Mucosa of rectum (tissue), 2 donors: ENCODE data around the gene ASB11.

Source experiments
- H3K27ac ChIP-seq, 2 donors: one replicate each; pipeline ENCODE4 v1.7.0; 2013; ENCODE audit warnings: inconsistent platforms in 2 of 2, low read depth in 2 of 2, low read length in 2 of 2
- H3K27me3 ChIP-seq, 2 donors: one replicate each; pipeline ENCODE4 v1.7.0; 2013; ENCODE audit warnings: low read length in 2 of 2; ENCODE audit not compliant: control insufficient read depth in 2 of 2, insufficient read depth in 2 of 2
- H3K36me3 ChIP-seq, 2 donors: one replicate each; pipeline ENCODE4 v1.7.0; 2013; ENCODE audit warnings: low read length in 2 of 2; ENCODE audit not compliant: control insufficient read depth in 2 of 2, insufficient read depth in 2 of 2
- H3K4me1 ChIP-seq, 2 donors: one replicate each; pipeline ENCODE4 v1.7.0; 2013; ENCODE audit warnings: low read length in 2 of 2, mild to moderate bottlenecking in 1 of 2; ENCODE audit not compliant: control insufficient read depth in 2 of 2, insufficient read depth in 2 of 2
- H3K4me3 ChIP-seq, 2 donors: one replicate each; pipeline ENCODE4 v1.7.0; 2013; ENCODE audit warnings: low read length in 2 of 2
- H3K9ac ChIP-seq, 2 donors: one replicate each; pipeline ENCODE4 v1.7.0; 2013; ENCODE audit warnings: low read length in 2 of 2, low read depth in 1 of 2, mild to moderate bottlenecking in 1 of 2
- H3K9me3 ChIP-seq, 2 donors: one replicate each; pipeline ENCODE4 v1.7.0; 2013; ENCODE audit warnings: low read length in 2 of 2; ENCODE audit not compliant: control insufficient read depth in 2 of 2
- donor health status: healthy.
- donor health status: Normal muscosa, but diverticular disease.

ASB11 gene

DNA sequence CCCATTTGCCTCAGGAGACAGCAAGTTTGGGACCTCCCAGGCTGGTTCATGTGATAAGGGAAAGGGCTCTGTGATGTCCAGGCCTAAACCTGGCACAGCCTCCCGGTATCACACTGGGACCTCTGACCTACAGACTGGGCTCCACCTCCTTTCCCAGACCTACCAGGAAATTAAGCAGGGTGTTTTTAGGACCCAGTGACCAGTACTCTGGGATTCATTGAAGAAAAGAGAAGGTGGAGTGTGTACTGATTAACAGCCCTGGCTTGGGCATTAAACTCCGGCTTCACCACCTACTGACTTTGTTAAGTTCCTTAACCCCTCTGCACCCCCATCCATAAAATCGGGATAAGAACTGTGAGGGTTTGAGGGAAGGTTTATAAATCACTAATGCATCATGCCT lies 74.1 kb downstream of the ASB11 start:
- no peak overlapping the region for H3K4me3 ChIP-seq
- H3K27ac ChIP-seq, result no peak overlapping the region
- H3K4me1 ChIP-seq, result no peaks in the 10 kb centered on the region
- H3K9me3 ChIP-seq, result no peaks in the 10 kb centered on the region
- H3K36me3 ChIP-seq, result no peaks in the 10 kb centered on the region
- H3K9ac ChIP-seq, result no peak overlapping the region
- H3K27me3 ChIP-seq, result no peaks in the 10 kb centered on the region

DNA sequence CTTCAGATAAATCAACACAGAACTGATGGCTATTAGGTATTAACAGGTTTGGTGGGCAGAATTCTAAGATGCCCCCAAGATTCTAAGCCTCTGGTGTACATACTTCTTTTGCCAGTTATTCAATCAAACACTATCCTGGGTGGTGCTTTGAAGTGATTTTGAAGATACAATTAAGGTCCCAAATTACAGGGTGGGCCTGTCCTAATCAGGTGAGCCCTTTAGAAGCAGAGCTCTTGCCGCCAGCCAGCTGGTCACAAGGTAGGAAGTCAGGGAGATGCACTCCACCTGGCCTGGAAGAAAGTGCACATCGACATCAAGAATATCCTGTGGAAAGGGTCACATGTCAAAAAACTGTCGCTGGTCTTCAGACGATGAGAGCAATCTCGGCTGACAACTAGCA lies 75.0 kb downstream of the ASB11 start:
- Histone ChIP-seq H3K4me1 (no peaks in the 10 kb centered on the region), H3K27me3 (no peaks in the 10 kb centered on the region), H3K9me3 (no peaks in the 10 kb centered on the region), H3K4me3 (no peak overlapping the region), H3K9ac (no peak overlapping the region), H3K27ac (no peak overlapping the region), H3K36me3 (no peaks in the 10 kb centered on the region)

DNA sequence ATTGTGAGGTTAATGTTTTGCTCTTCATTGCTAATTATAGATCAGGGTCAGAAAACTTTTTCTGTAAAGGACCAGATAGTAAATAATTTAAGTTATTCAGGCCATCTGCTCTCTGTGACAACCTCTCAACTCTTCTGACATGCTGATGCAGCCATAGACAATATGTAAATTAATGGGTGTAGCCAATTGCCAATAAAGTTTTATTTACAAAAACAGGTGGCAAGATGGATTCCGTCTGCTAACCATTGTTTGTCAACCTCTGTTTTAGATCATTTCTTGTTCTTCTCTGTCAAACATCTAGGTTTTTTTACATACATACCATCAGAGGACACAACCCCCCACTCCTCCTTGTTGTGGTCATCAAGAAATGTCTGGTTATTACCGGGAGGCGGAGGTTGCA lies 79.3 kb downstream of the ASB11 start:
- no peaks in the 10 kb centered on the region for H3K4me1 ChIP-seq
- H3K9ac ChIP-seq, result no peak overlapping the region
- H3K4me3 ChIP-seq, result no peak overlapping the region
- H3K27me3 ChIP-seq, result no peaks in the 10 kb centered on the region
- no peaks in the 10 kb centered on the region for H3K36me3 ChIP-seq
- no peak overlapping the region for H3K27ac ChIP-seq
- H3K9me3 ChIP-seq, result no peaks in the 10 kb centered on the region

DNA sequence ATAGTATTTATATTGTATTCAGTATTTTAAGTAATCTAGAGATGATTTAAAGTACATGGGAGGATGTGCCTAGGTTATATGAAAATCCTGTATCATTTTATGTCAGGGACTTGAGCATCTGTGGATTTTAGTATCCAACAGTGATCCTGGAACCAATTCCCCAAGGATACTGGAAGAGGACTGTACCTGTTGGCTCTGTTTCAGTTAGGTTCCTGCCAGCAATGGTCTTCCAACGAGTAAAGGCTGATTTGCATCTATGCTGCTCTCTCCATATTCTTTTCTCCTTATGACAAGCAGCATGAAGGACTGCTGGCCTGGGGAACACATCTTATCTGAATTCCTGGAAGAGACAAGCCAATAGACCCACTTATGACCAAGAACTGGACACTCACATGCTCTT lies 80.4 kb downstream of the ASB11 start:
- Histone ChIP-seq H3K9me3 (no peaks in the 10 kb centered on the region), H3K27ac (no peak overlapping the region), H3K4me3 (no peak overlapping the region), H3K27me3 (no peaks in the 10 kb centered on the region), H3K4me1 (no peaks in the 10 kb centered on the region), H3K36me3 (no peaks in the 10 kb centered on the region), H3K9ac (no peak overlapping the region)

DNA sequence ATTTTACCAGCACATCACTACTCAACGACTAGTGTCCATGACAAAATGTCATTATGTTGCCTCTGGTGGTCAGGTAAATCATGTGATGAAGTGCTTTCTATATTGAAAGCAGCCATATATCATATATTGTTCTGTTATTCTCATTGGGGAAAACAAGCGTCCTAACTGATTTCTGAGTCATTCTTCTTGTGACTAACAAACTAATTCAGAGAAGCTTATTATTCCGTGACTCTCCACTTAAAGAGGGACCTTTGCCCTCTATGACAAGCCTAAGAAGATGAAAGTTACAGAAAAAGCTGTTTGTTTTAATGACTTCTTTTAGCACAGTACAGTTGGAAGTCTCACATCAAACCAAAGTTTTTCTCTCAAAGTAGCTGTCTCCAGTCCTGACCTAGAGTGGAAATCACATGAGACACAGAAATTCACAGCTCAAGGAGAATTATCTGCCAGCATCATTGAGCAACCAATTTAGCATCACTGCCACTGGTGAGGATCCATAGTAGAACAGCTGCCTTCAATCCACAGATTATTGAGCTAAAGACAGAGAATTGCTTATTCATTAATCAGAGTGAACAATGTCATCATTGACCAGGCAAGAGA lies 81.9 kb downstream of the ASB11 start:
- Histone ChIP-seq H3K27me3 (no peaks in the 10 kb centered on the region), H3K4me1 (no peaks in the 10 kb centered on the region), H3K36me3 (no peaks in the 10 kb centered on the region), H3K27ac (no peak overlapping the region), H3K4me3 (no peak overlapping the region), H3K9me3 (no peaks in the 10 kb centered on the region), H3K9ac (no peak overlapping the region)
